CD4-positive, alpha-beta T cell (primary cell): ENCODE measurements around the gene SEC24D. TPM values are rescaled to one million over a fixed set of nuclear protein-coding genes. Genes with fewer than 3 reads are reported as not detected.
A peak's percentile ranks its signal among the peaks of the same experiment; 100 is the strongest.

ENCODE experiments used
- ATAC-seq: fragments of 200-7000 bp; cut with Tn5 transposase; one replicate; pipeline ENCODE4 v1.10.0; 2022; ENCODE audit warnings: mild to moderate bottlenecking; ENCODE audit not compliant: poor library complexity
- CTCF ChIA-PET: fragments of 350-600 bp; sonication (Branson Sonifier 250); formaldehyde crosslinking; loops from one replicate; lab custom pipeline; 2021; ENCODE audit warnings: antibody characterized with exemption, inconsistent platforms; lab: Charles Lee
- POLR2A ChIA-PET: fragments of 350-600 bp; sonication (Branson Sonifier 250); formaldehyde crosslinking; loops from one replicate; lab custom pipeline; 2021; ENCODE audit warnings: antibody characterized with exemption, inconsistent platforms; lab: Charles Lee
- DNase-seq, 14 experiments: peaks; one replicate each; pipeline ENCODE4 v3.0.0-alpha.2; 2013 to 2020; ENCODE audit warnings: mixed read lengths in 2 of 14
- H3K27ac ChIP-seq, 2 donors: one replicate each; pipeline versions ENCODE4 v1.5.1 to v1.7.0; 2013; ENCODE audit warnings: low read length in 2 of 2, low read depth in 1 of 2, mild to moderate bottlenecking in 1 of 2
- H3K27me3 ChIP-seq, 2 experiments: 1 replicate in 1 of 2; 2 replicates in 1 of 2; pipeline versions ENCODE4 v1.6.1 to v1.7.0; 2013; ENCODE audit warnings: low read length in 2 of 2, control low read depth in 1 of 2, mild to moderate bottlenecking in 1 of 2, moderate library complexity in 1 of 2; ENCODE audit not compliant: insufficient read depth in 2 of 2, control insufficient read depth in 1 of 2
- H3K36me3 ChIP-seq: one replicate; pipeline ENCODE4 v1.6.1; 2013; ENCODE audit warnings: low read length, control low read depth; ENCODE audit not compliant: insufficient read depth
- H3K4me1 ChIP-seq: one replicate; pipeline ENCODE4 v1.6.1; 2013; ENCODE audit warnings: low read length, control low read depth; ENCODE audit not compliant: insufficient read depth
- H3K4me3 ChIP-seq: one replicate; pipeline ENCODE4 v1.5.1; 2013; ENCODE audit warnings: mild to moderate bottlenecking, low read length, moderate library complexity
- H3K9me3 ChIP-seq, 2 experiments: 1 replicate in 1 of 2; 2 replicates in 1 of 2; pipeline versions ENCODE4 v1.6.1 to v1.7.0; 2013; ENCODE audit warnings: low read length in 2 of 2, mild to moderate bottlenecking in 2 of 2, control low read depth in 1 of 2, moderate library complexity in 1 of 2; ENCODE audit not compliant: control insufficient read depth in 1 of 2, insufficient read depth in 1 of 2
- H3K27ac Mint-ChIP-seq: one replicate; pipeline ENCODE4 v1.8.0; 2020; ENCODE audit warnings: mixed read lengths
- H3K27me3 Mint-ChIP-seq: one replicate; pipeline ENCODE4 v1.8.0; 2021; ENCODE audit warnings: mixed read lengths
- H3K36me3 Mint-ChIP-seq: one replicate; pipeline ENCODE4 v1.8.0; 2021; ENCODE audit warnings: low read depth, mixed read lengths
- H3K4me1 Mint-ChIP-seq: one replicate; pipeline ENCODE4 v1.8.0; 2021; ENCODE audit warnings: low read depth, mixed read lengths
- H3K4me3 Mint-ChIP-seq: one replicate; pipeline ENCODE4 v1.8.0; 2020; ENCODE audit warnings: mild to moderate bottlenecking, mixed read lengths
- H3K9me3 Mint-ChIP-seq: one replicate; pipeline ENCODE4 v1.8.0; 2020; ENCODE audit warnings: mixed read lengths
- intact Hi-C, 2 experiments: fragments of 100-400 bp; cut with DNase I in 1 of 2; cut with micrococcal nuclease in 1 of 2; formaldehyde crosslinking; loops; one replicate each; pipeline versions ENCODE4 v1.15.1 to v1.9.0; 2023 to 2025; cut with DNase I, micrococcal nuclease
- total RNA-seq, 174 experiments: library from RNA in 2 of 174; stranded (reverse) in 2 of 174; gene quantifications; one replicate each; pipeline ENCODE4 v1.2.3 and lab custom pipeline; 2021 to 2026
- TF ChIP-seq, protein P1 (sequence below): fragments of 200-600 bp; IDR thresholded peaks from one replicate; pipeline ENCODE4 v1.8.0; 2022; ENCODE audit warnings: antibody characterized with exemption, mild to moderate bottlenecking

Gene SEC24D
- total RNA-seq, 2 experiments from 2014 or later = 13.9 to 14.8 TPM

DNA sequence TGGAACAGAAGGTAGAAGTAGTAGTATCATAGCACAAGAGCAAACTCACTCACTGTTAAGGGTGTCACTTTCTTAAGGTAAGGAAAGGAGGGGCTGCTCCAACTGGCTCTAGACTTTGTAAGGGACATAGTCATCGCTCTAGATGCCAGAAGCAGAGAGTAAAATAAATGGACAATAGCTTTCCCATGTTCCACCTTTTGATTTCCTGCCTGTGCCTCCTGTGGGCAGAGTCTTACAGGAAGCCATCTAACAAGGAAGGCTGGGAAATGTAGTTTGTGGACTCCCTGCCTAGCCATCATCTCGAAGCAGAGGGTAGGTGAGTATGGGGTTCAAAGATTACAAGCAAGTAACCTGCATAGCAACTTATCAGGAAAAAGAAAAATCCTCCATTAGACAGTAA, 152.4 kb downstream of the SEC24D start:
- Histone ChIP-seq H3K4me3 (no peak overlapping the region), H3K4me1 (no peaks in the 10 kb centered on the region), H3K27me3 (no peaks in the 10 kb centered on the region), H3K36me3 (peaks cover 10% of the 10 kb centered on the region), H3K27ac (no peak overlapping the region), H3K9me3 (no peaks in the 10 kb centered on the region)
- peak overlapping the region; percentile 93 for H3K4me3 Mint-ChIP-seq
- H3K27ac Mint-ChIP-seq = no peak overlapping the region
- peaks cover 2% of the 10 kb centered on the region for H3K9me3 Mint-ChIP-seq
- H3K4me1 Mint-ChIP-seq = peaks cover 33% of the 10 kb centered on the region
- H3K36me3 Mint-ChIP-seq = peaks cover 30% of the 10 kb centered on the region
- ChIA-PET POLR2A (no interaction called here), CTCF (no interaction called here)
- ATAC-seq (no peak), DNase-seq (no peak)
- no peaks in the 10 kb centered on the region for H3K27me3 Mint-ChIP-seq
- intact Hi-C loops = loop anchor here in 1 of 2 experiments (5.0 kb wide), 2 partner anchors 154 to 401 kb away; partner anchors contain the start of gene SEC24D
- TF ChIP-seq, protein P1, sequence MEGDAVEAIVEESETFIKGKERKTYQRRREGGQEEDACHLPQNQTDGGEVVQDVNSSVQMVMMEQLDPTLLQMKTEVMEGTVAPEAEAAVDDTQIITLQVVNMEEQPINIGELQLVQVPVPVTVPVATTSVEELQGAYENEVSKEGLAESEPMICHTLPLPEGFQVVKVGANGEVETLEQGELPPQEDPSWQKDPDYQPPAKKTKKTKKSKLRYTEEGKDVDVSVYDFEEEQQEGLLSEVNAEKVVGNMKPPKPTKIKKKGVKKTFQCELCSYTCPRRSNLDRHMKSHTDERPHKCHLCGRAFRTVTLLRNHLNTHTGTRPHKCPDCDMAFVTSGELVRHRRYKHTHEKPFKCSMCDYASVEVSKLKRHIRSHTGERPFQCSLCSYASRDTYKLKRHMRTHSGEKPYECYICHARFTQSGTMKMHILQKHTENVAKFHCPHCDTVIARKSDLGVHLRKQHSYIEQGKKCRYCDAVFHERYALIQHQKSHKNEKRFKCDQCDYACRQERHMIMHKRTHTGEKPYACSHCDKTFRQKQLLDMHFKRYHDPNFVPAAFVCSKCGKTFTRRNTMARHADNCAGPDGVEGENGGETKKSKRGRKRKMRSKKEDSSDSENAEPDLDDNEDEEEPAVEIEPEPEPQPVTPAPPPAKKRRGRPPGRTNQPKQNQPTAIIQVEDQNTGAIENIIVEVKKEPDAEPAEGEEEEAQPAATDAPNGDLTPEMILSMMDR = no peak

DNA sequence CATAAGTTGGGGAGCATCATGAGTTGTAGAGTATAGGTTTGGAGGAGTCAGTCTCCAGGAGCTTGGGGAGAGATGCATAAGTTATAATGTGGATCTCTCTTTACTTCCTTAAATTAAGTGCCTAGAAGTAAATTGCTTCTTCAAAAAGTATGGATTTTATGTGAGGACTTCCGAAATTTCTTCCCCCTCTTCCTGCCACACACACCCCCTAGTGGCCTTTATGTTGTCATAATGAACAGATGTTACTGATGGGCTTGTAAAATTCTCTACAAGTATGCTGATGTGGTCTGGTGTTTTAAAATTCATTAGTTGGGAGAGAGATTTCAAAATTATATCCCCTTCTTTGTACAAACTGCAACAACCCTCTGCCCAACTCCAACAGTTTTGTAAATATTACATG, 153.0 kb downstream of the SEC24D start:
- TF ChIP-seq, protein P1 = peak; percentile 32
- Mint-ChIP-seq H3K9me3 (peaks cover 2% of the 10 kb centered on the region), H3K27ac (no peak overlapping the region), H3K4me1 (peaks cover 33% of the 10 kb centered on the region), H3K27me3 (no peaks in the 10 kb centered on the region), H3K36me3 (peaks cover 29% of the 10 kb centered on the region), H3K4me3 (peak overlapping the region; percentile 93)
- peaks cover 5% of the 10 kb centered on the region for H3K36me3 ChIP-seq
- ATAC-seq (no peak), DNase-seq (peak in 2 of 14 experiments; percentile 20 to 23)
- H3K27me3 ChIP-seq = no peaks in the 10 kb centered on the region
- H3K4me1 ChIP-seq = no peaks in the 10 kb centered on the region
- ChIA-PET CTCF (no interaction called here), POLR2A (no interaction called here)
- intact Hi-C loops = loop anchor here in 1 of 2 experiments (5.0 kb wide), 2 partner anchors 154 to 401 kb away; partner anchors contain the start of gene SEC24D
- no peaks in the 10 kb centered on the region for H3K9me3 ChIP-seq
- H3K27ac ChIP-seq = no peak overlapping the region
- H3K4me3 ChIP-seq = no peak overlapping the region

DNA sequence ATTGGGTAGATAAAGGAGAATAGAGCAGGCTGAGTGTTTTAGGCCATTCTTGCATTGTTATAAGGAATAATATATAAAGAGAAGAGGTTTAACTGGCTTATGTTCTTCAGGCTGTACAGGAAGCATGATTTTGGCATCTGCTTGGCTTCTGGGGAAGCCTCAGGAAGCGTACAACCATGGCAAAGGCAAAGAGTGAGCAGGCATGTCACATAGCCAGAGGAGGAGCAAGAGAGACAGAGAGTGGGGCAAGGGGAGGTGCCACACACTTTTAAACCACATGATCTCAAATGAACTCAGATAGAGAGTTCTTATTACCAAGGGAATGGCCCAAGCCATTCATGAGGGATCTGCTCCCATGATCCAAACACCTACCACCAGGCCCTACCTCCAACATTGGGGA, 155.1 kb downstream of the SEC24D start:
- H3K4me1 ChIP-seq = no peaks in the 10 kb centered on the region
- peaks cover 12% of the 10 kb centered on the region for H3K4me1 Mint-ChIP-seq
- H3K9me3 ChIP-seq = no peaks in the 10 kb centered on the region
- intact Hi-C loops = loop anchor here in 1 of 2 experiments (5.0 kb wide), 2 partner anchors 156 to 399 kb away; partner anchors contain the start of gene SEC24D
- H3K27me3 ChIP-seq = no peaks in the 10 kb centered on the region
- no peaks in the 10 kb centered on the region for H3K27me3 Mint-ChIP-seq
- no peak overlapping the region for H3K27ac ChIP-seq
- peaks cover 2% of the 10 kb centered on the region for H3K9me3 Mint-ChIP-seq
- POLR2A ChIA-PET = no interaction called here
- TF ChIP-seq, protein P1 = no peak
- no peak overlapping the region for H3K4me3 ChIP-seq
- H3K36me3 ChIP-seq = no peaks in the 10 kb centered on the region
- ATAC-seq (no peak), DNase-seq (no peak)
- no peak overlapping the region for H3K27ac Mint-ChIP-seq
- no peak overlapping the region for H3K4me3 Mint-ChIP-seq
- peaks cover 9% of the 10 kb centered on the region for H3K36me3 Mint-ChIP-seq
- CTCF ChIA-PET = no interaction called here
